SK-N-SH treated with all-trans-retinoic acid at 6 μM for 48 hours (cell line): ENCODE measurements around the gene CAPN10.

Experiments used
- ATAC-seq: fragments of 200-7000 bp; cut with Tn5 transposase; 3 replicates; pipeline ENCODE4 v1.9.1; 2020; ENCODE audit warnings: mild to moderate bottlenecking, moderate library complexity
- BACH2 ChIP-seq: fragments of 250-450 bp; sonication (Bioruptor Pico); IDR thresholded peaks from 2 replicates; pipeline ENCODE4 v1.9.0; 2021; ENCODE audit warnings: mild to moderate bottlenecking, borderline replicate concordance
- CREB5 ChIP-seq: fragments of 250-450 bp; sonication (Bioruptor Pico); IDR thresholded peaks from 2 replicates; pipeline ENCODE4 v1.5.1; 2020; ENCODE audit warnings: low read depth, mild to moderate bottlenecking, moderate library complexity
- CSRNP3 ChIP-seq: fragments of 250-450 bp; sonication (Bioruptor Pico); IDR thresholded peaks from 2 replicates; pipeline ENCODE4 v1.5.1; 2021; ENCODE audit warnings: mild to moderate bottlenecking, moderate library complexity
- GLIS3 ChIP-seq: fragments of 250-450 bp; sonication (Bioruptor Pico); IDR thresholded peaks from 2 replicates; pipeline ENCODE4 v1.5.0; 2020; ENCODE audit warnings: mild to moderate bottlenecking, moderate library complexity
- OSR1 ChIP-seq: fragments of 250-450 bp; sonication (Bioruptor Pico); IDR thresholded peaks from 2 replicates; pipeline ENCODE4 v1.8.0; 2022; ENCODE audit warnings: moderate library complexity, mild to moderate bottlenecking, inconsistent platforms
- POU6F1 ChIP-seq: fragments of 250-450 bp; sonication (Bioruptor Pico); IDR thresholded peaks from 2 replicates; pipeline ENCODE4 v1.8.0; 2021; ENCODE audit warnings: low read depth, mild to moderate bottlenecking, moderate library complexity, borderline replicate concordance
- PPARA ChIP-seq: fragments of 250-450 bp; sonication (Bioruptor Pico); IDR thresholded peaks from 2 replicates; pipeline ENCODE4 v1.5.0; 2020; ENCODE audit warnings: mild to moderate bottlenecking, borderline replicate concordance
- RARB ChIP-seq: fragments of 250-450 bp; sonication (Bioruptor Pico); IDR thresholded peaks from 2 replicates; pipeline ENCODE4 v1.8.0; 2021; ENCODE audit warnings: mild to moderate bottlenecking, moderate library complexity
- SNAI2 ChIP-seq: fragments of 250-450 bp; sonication (Bioruptor Pico); IDR thresholded peaks from 2 replicates; pipeline ENCODE4 v1.5.0; 2020; ENCODE audit warnings: mild to moderate bottlenecking, moderate library complexity
- TCF4 ChIP-seq: fragments of 250-450 bp; sonication (Bioruptor Pico); IDR thresholded peaks from 2 replicates; pipeline ENCODE4 v1.8.0; 2021; ENCODE audit warnings: mild to moderate bottlenecking, moderate library complexity, borderline replicate concordance
- TOX ChIP-seq: fragments of 250-450 bp; sonication (Bioruptor Pico); IDR thresholded peaks from 2 replicates; pipeline ENCODE4 v1.8.0; 2021; ENCODE audit warnings: mild to moderate bottlenecking, moderate library complexity, borderline replicate concordance
- TSHZ2 ChIP-seq: fragments of 250-450 bp; sonication (Bioruptor Pico); IDR thresholded peaks from 2 replicates; pipeline ENCODE4 v1.5.0; 2020; ENCODE audit warnings: mild to moderate bottlenecking, moderate library complexity
- ZC3H10 ChIP-seq: fragments of 250-450 bp; sonication (Bioruptor Pico); IDR thresholded peaks from 2 replicates; pipeline ENCODE4 v1.5.1; 2021; ENCODE audit warnings: mild to moderate bottlenecking, moderate library complexity
- ZFP3 ChIP-seq: fragments of 250-450 bp; sonication (Bioruptor Pico); IDR thresholded peaks from 2 replicates; pipeline ENCODE4 v1.5.0; 2020; ENCODE audit warnings: mild to moderate bottlenecking, moderate library complexity
- ZFP30 ChIP-seq: fragments of 450-650 bp; formaldehyde crosslinking; IDR thresholded peaks from 2 replicates; pipeline ENCODE4 v1.5.0; 2022; ENCODE audit warnings: mild to moderate bottlenecking, moderate library complexity
- ZNF565 ChIP-seq: fragments of 450-650 bp; formaldehyde crosslinking; conservative IDR thresholded peaks from 2 replicates; pipeline ENCODE4 v1.5.0; 2020; ENCODE audit warnings: low read depth, mild to moderate bottlenecking, moderate library complexity
- ZNF70 ChIP-seq: fragments of 450-650 bp; formaldehyde crosslinking; IDR thresholded peaks from 2 replicates; pipeline ENCODE4 v1.5.0; 2020; ENCODE audit warnings: mild to moderate bottlenecking, moderate library complexity
- TF ChIP-seq, protein P1 (sequence below): fragments of 250-450 bp; sonication (Bioruptor Pico); IDR thresholded peaks from 2 replicates; pipeline ENCODE4 v1.8.0; 2020; ENCODE audit warnings: mild to moderate bottlenecking, moderate library complexity, borderline replicate concordance

CAPN10 gene

DNA sequence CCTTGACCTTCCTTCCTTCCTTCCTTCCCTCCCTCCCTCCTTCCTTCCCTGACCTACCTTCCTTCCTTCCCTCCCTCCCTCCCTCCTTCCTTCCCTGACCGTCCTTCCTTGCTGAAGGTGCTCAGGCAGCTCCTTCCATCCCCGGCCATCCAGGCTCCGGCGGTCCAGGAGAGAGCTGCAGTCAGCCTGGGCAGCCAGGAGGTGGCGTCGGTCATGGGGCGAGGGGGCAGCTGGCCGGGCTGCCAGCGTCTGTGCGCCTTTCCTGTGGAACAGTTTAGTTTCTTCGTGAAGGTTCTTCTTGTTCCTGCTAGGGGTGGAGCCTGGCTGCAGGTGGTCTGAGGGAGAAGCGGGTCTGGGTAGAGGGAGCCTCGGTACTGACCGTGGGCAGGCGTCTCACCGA, 54.4 kb downstream of the CAPN10 start:
- no peak for ATAC-seq
- TF ChIP-seq TOX: no peak
- TF ChIP-seq ZNF565 (CRISPR knock-in tag): no peak
- TF ChIP-seq, protein P1, sequence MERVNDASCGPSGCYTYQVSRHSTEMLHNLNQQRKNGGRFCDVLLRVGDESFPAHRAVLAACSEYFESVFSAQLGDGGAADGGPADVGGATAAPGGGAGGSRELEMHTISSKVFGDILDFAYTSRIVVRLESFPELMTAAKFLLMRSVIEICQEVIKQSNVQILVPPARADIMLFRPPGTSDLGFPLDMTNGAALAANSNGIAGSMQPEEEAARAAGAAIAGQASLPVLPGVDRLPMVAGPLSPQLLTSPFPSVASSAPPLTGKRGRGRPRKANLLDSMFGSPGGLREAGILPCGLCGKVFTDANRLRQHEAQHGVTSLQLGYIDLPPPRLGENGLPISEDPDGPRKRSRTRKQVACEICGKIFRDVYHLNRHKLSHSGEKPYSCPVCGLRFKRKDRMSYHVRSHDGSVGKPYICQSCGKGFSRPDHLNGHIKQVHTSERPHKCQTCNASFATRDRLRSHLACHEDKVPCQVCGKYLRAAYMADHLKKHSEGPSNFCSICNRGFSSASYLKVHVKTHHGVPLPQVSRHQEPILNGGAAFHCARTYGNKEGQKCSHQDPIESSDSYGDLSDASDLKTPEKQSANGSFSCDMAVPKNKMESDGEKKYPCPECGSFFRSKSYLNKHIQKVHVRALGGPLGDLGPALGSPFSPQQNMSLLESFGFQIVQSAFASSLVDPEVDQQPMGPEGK (CRISPR knock-in tag): no peak
- no peak for TF ChIP-seq ZFP3
- TF ChIP-seq GLIS3 (CRISPR knock-in tag): no peak
- TF ChIP-seq PPARA: no peak
- TF ChIP-seq CREB5 (CRISPR knock-in tag): no peak
- no peak for TF ChIP-seq SNAI2
- TF ChIP-seq ZC3H10 (CRISPR knock-in tag): no peak
- no peak for TF ChIP-seq CSRNP3 (CRISPR knock-in tag)
- no peak for TF ChIP-seq ZNF70
- no peak for TF ChIP-seq ZFP30 (CRISPR knock-in tag)
- no peak for TF ChIP-seq RARB (CRISPR knock-in tag)
- TF ChIP-seq BACH2 (CRISPR knock-in tag): no peak
- TF ChIP-seq, all 23 proteins: peak for 0

DNA sequence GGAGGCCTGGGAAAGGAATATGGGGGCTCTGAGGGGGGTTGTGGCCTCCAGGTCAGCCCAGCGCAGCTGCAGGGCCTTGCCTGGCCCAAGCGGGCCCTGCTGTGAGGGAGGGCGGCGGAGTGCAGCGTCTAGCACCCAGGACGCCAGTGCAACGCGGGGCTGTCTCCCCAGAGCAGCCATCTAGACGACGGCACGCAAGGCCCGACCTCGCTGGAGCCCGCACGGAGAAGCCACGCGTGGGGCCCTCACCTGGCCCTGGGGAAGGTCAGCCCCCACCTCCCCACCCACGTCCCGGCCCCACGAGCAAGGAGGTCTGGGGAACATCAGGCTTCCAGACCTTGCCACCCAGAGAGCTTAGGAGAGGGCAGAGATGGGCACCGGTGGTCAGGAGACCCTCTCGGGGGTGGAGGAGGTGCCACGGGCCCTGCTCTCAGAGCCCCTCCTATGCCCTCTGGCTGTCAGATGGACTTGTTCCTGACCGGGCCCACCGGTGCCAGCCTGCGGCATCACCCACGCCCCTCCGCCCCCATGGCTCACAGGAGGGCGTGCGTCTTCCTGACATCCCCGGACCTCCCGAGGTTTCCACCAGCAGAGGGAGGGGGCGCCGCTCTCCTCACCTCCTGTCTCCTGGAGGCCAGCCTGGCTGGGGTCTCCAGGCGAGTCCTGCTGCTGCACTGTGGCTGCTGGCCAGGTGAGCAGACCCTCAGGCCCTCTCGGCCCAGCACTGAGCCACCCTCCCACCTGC, 55.7 kb downstream of the CAPN10 start:
- ATAC-seq: no peak
- TF ChIP-seq PPARA: no peak
- no peak for TF ChIP-seq CREB5 (CRISPR knock-in tag)
- TF ChIP-seq ZNF565 (CRISPR knock-in tag): no peak
- no peak for TF ChIP-seq RARB (CRISPR knock-in tag)
- TF ChIP-seq ZNF70: no peak
- no peak for TF ChIP-seq ZFP30 (CRISPR knock-in tag)
- TF ChIP-seq TCF4 (CRISPR knock-in tag): no peak
- no peak for TF ChIP-seq TOX
- TF ChIP-seq ZC3H10 (CRISPR knock-in tag): no peak
- TF ChIP-seq OSR1 (CRISPR knock-in tag): no peak

- ATAC-seq: no peak
- TF ChIP-seq POU6F1 (no peak), CSRNP3 (CRISPR knock-in tag) (no peak), TSHZ2 (CRISPR knock-in tag) (no peak), BACH2 (CRISPR knock-in tag) (no peak), GLIS3 (CRISPR knock-in tag) (no peak)
These were observed 56.2 kb downstream of the CAPN10 start for GRCh38 chr2:240642806-240643092.
